ENCODE measurements around the gene TMEM95.
"Not testable (repeated sequence)": the region's sequence is repeated elsewhere in the genome, so short reads cannot be mapped to it uniquely, and the experiment has no call there.

TMEM95 gene

GRCh38 chr17:7347630-7348477 lies 7.1 kb upstream of the TMEM95 start:
- no peak for DNase-seq

GRCh38 chr17:7348478-7349242 lies 6.3 kb upstream of the TMEM95 start:
- no peak for DNase-seq

- no peak for DNase-seq
Observed at GRCh38 chr17:7351665-7352502, 3.1 kb upstream of the TMEM95 start, which contains the start of gene KCTD11. KCTD11 (plus strand) TSS chr17:7352162.

DNA sequence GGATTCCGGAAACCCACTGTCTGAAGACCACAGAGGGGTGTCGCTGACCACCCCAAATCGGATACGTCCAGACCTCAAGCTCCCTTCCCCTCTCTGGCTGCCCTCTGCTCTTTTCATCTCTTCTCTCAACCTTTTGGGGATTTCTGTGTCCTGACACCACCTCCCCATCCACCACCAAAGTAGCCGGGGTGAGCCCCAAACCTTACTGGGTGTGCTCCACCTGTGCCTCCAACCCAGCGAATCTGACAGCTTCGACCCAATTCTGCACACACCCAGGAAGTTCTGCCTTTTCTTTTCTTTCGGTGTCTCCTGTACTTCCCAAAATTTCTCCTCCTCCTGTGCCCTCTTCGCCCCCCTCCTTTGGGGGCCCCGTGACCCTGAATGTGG lies 2.5 kb upstream of the TMEM95 start:
- no peak for DNase-seq

DNA sequence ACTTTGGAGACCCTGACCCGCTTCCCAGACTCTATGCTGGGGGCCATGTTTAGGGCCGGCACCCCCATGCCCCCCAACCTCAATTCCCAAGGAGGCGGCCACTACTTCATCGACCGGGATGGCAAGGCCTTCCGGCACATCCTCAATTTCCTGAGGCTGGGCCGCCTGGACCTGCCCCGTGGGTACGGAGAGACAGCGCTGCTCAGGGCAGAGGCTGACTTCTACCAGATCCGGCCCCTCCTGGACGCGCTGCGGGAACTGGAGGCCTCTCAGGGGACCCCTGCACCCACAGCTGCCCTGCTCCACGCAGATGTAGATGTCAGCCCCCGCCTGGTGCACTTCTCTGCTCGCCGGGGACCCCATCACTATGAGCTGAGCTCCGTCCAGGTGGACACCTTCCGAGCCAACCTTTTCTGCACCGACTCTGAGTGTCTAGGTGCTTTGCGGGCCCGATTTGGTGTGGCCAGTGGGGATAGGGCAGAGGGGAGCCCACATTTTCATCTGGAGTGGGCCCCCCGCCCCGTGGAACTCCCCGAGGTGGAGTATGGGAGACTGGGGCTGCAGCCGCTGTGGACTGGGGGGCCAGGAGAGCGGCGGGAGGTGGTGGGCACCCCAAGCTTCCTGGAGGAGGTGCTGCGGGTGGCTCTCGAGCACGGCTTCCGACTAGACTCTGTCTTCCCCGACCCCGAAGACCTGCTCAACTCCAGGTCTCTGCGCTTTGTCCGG lies 1.9 kb upstream of the TMEM95 start:
- no peak for DNase-seq

DNA sequence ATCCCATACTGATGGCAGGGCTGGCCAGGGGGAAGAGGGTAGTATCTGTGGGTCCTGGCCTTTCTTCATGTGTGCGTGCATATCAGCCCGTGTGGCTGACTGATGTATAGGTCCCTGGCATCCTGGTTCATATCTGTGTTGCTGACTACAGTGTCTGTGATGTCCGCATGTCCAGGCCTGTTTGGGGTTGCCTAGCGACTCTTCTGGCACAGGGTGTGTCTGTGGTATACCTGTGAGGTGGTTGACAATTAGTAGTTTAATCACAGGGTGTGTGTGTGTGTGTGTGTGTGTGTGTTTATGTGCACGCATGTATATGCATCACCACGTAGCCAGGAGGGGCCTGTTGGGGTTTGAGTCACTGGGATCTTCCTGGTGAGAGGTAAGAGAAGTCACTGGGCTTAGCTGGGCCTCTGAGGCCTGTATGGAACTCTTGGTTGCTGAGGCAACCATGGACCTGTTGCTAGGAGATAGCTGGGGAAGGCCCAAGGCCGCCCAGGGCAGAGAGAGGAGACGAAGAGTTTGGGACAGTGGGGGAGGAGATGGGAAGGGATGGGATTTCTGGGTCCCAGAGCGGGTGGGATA lies 603 bp upstream of the TMEM95 start:
- DNase-seq, result no peak

- no peak for DNase-seq
Observed at GRCh38 chr17:7355573-7355972, 617 bp downstream of the TMEM95 start.

GRCh38 chr17:7356072-7356549 lies 1.2 kb downstream of the TMEM95 start:
- no peak for DNase-seq

GRCh38 chr17:7356756-7357155 lies 1.8 kb downstream of the TMEM95 start:
- no peak for DNase-seq

DNA sequence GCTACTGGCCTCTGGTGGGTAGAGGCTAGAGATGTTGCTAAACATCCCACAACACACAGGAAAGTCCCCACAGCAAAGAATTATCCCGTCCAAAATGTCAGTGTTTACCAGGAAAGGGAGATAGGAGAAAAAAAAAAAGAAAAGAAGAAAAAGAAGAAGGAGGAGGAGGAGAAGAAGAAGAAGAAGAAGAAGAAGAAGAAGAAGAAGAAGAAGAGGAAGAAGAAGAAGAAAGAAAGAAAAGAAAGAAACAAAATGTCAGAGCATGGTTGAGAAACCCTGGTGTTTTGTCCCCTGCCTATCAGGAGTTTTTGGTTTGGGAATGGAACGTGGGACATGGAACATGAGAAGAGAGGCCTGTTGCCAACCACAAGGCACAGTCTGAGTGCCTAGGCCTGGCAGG lies 2.4 kb downstream of the TMEM95 start:
- DNase-seq, result no peak

DNA sequence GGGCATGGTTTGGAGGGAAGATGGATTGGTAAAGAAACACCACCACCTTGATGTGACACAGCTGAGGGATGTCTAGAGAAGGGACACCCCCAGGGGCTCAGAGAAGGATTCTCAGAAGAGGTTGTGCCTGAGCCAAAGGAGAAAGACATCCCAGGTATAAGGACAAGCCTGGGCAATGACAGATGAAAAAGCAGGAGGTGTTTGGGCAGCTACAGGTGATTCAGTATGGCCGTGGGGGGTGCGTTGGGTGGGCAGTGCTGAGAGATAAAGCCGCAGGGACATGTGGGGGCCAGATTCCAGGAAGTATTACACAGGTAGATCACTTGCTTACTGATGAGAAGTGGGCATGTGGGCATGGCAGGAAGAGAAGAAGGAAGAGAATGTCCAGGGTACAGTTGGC lies 7.0 kb downstream of the TMEM95 start:
- DNase-seq, result no peak

- no peak for DNase-seq
Observed at GRCh38 chr17:7363311-7363710, 8.4 kb downstream of the TMEM95 start.

GRCh38 chr17:7365963-7366362 lies 11.0 kb downstream of the TMEM95 start:
- DNase-seq, result not testable (repeated sequence)

DNA sequence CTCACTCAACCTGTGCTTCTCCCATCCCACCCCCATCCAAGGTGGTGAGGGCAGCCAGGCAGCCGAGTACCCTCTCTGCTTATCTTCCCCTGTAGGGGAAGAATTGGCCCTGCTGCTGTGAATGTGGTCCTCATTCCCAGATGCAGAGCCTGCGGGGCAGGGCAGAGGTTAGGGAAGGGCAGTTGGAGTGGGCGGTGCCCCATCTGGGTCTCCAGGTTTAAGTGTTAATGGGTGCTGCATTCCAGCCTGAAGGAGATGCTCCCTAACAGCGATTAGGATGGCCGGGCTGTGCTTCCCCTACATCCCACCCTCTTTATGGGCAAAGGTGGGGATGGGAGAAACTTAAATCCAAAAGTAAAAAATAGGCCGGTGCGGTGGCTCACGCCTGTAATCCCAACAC lies 12.1 kb downstream of the TMEM95 start:
- no peak for DNase-seq

DNA sequence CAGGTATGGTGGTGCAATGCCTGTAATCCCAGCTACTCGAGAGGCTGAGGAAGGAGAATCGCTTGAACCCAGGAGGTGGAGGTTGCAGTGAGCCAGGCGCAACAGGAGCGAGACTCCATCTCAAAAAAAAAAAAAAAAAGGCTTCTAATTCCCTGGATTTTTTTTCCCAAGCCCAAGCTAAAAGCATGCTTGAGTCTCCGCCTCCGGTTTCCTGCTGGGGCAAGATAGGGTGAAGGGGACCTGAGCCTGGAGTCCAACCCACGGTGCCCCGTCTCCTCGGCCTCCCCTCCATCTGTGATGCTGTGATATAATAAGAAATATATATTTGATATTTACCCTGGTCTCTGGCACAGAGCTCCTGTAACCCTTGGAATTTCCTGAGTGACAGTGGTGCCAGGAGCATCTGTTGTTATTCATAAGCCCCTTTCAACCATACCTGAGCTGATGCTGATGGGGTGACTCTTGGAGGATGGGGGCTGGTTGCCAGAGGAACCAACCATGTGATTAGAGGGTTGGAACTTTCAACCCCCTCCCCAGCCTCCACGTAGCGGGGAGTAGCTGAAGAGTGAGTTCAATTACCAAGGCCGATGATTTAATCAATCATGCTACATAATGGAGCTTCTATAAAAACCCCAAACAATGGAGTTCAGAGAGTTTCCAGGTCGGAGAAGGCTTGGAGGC lies 13.1 kb downstream of the TMEM95 start:
- no peak for DNase-seq

GRCh38 chr17:7368599-7368994 lies 13.6 kb downstream of the TMEM95 start:
- DNase-seq, result not testable (repeated sequence)

DNA sequence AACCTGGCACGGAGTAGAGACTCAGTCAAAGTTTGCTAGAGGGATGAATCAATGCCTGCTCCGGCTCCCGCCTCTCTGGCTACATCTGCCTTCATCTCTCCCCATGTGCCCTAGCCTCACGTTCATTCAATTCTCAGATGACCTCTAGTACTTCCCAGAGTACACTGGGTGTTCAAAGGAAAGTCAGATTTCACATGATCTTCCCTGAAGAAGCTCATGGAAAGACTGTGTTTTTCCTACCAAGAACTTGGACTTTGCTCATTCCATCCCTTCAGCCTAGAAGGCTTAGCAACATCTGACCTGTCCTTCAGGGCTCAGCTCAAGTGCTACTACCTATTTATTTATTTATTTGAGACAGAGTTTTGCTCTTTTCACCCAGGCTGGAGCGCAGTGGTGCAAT lies 14.9 kb downstream of the TMEM95 start:
- DNase-seq, result no peak

- DNase-seq, result no peak
Observed at GRCh38 chr17:7370853-7371252, 15.9 kb downstream of the TMEM95 start.

DNA sequence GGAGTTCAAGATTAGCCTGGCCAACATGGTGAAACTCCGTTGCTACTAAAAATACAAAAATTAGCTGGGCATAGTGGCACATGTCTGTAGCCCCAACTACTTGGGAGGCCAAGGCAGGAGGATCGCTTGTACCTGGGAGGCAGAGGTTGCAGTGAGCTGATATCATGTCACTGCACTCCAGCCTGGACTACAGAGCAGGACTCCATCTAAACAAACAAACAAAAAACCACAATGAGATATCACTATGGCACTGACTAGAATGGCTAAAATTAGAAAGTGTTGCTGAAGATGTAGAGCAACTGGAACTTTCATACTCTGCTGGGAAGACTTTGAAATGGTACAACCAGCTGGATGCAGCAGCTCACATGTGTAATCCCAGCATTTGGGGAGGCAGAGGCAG lies 19.4 kb downstream of the TMEM95 start:
- DNase-seq, result no peak

DNA sequence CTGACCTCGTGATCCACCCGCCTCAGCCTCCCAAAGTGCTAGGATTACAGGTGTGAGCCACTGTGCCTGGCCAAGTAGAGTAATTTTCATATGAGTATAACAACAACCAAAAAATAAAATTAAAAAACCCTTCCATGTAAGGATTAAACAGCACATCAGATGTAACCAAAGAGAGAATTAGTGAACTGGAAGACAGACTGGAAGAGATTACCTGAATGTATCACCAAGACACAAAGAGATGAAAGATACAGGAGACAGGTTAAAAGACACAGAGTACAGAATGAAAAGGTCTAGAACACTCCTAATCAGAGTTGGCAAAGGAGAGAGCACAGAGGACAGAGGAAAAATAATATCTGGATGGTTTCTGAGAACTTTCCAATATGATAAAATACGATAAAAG lies 24.2 kb downstream of the TMEM95 start:
- DNase-seq, result no peak

GRCh38 chr17:7380321-7380720 lies 25.4 kb downstream of the TMEM95 start:
- no peak for DNase-seq
